Peyer's patch (tissue), 4 donors: Measurements from ENCODE around the gene RENBP. TPM values are rescaled to one million over a fixed set of nuclear protein-coding genes. Genes with fewer than 3 reads are reported as not detected.

Experiments
- DNase-seq, 3 donors: peaks; one replicate each; pipeline ENCODE4 v3.0.0-alpha.2; 2017 to 2019
- H3K27ac ChIP-seq, 4 donors: fragments of 200-600 bp; sonication (generic); one replicate each; pipeline ENCODE4 v1.5.1; 2016 to 2019
- H3K27me3 ChIP-seq, 2 donors: fragments of 200-600 bp; sonication (generic); one replicate each; pipeline ENCODE4 v1.5.1; 2019
- H3K36me3 ChIP-seq, 3 donors: fragments of 200-600 bp; sonication (generic); one replicate each; pipeline ENCODE4 v1.5.1; 2016 to 2019
- H3K4me1 ChIP-seq, 4 donors: fragments of 200-600 bp; sonication (generic); one replicate each; pipeline ENCODE4 v1.5.1; 2016 to 2019
- H3K4me3 ChIP-seq, 4 donors: fragments of 200-600 bp; sonication (generic); 1 replicate in 3 of 4; 2 replicates in 1 of 4; pipeline ENCODE4 v1.5.1; 2016 to 2019; ENCODE audit warnings: mild to moderate bottlenecking in 1 of 4
- H3K9me3 ChIP-seq, 4 donors: fragments of 200-600 bp; sonication (generic); one replicate each; pipeline ENCODE4 v1.5.1; 2016 to 2019; ENCODE audit warnings: mild to moderate bottlenecking in 1 of 4
- POLR2A ChIP-seq, 2 donors: fragments of 450-650 bp; IDR thresholded peaks; one replicate each; pipeline ENCODE4 v1.5.1; 2017; ENCODE audit warnings: antibody characterized with exemption in 2 of 2, mild to moderate bottlenecking in 2 of 2, moderate library complexity in 2 of 2
- total RNA-seq, 4 donors: library from RNA; depleted of rRNA; stranded (reverse); fragments of >200 nt; gene quantifications; one replicate each; pipeline ENCODE4 v1.1.0, GENCODE V29; 2016
- TF ChIP-seq, protein P1 (sequence below), 6 experiments: fragments of 450-650 bp in 4 of 6; fragments of 200-600 bp in 2 of 6; sonication (generic) in 1 of 6; IDR thresholded peaks; one replicate each; pipeline ENCODE4 v1.5.1; 2017 to 2019; ENCODE audit warnings: antibody characterized with exemption in 6 of 6, mild to moderate bottlenecking in 3 of 6, moderate library complexity in 1 of 6

The RENBP gene
- total RNA-seq, 4 donors from 2014 or later, result 4.9 to 13.3 (median 9.4) TPM

DNA sequence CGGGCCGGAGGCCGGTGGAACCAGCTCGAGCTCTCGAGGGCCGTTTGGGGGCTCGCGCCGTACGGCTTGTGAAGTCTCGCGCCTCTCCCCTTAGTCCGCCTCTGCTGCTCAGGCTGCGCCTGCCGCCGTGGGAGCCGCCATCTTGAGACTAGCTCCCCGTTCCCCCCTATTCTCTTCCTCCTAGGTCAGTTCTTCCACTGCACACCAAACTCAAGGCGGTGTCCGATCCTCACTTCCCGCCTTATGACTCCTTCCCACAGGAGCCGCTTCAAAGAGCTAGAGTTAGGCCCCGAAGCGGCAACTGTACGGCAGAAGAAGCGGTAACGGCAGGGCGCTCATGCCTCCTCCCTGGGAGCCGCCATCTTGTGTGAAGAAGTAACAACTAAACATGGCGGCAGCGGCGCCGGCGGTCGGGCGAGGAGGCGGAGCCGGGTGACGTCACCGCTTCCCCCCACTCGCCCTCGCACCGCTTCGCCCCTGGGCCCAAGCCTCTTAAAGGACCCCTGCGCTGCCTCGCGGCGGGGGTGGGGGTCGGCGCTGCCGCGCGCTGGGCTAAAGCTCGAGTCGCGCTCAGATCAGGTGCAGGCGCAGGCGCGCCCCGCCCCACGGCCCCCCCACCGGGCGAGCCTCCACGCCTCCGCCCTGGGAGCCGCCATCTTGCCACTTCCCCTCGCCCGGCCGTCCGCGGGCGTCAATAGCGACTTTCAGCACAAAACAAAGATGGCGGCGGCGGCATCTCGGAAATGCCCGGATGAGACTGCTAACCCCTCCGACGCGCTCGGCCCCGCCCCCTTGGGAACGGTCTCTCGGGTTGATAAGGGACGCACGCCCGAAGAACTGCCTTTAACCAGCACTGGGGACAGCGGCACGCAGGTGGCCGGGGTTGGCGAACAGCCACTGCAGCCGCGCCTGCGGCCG lies 27.3 kb upstream of the RENBP start, which contains the start of gene HCFC1:
Gene HCFC1, minus strand, starts transcription at position 369 of the 918 bp plus-strand sequence. CDS start 978 bp downstream, outside the sequence.
- peaks cover 0 to 47% (median 9%) of the 10 kb centered on the region in 4 donors for H3K4me1 ChIP-seq
- DNase-seq, result peak; percentile 88 to 97 (median 95)
- H3K27me3 ChIP-seq, result no peaks in the 10 kb centered on the region
- H3K9me3 ChIP-seq, result no peaks in the 10 kb centered on the region
- TF ChIP-seq, protein P1, sequence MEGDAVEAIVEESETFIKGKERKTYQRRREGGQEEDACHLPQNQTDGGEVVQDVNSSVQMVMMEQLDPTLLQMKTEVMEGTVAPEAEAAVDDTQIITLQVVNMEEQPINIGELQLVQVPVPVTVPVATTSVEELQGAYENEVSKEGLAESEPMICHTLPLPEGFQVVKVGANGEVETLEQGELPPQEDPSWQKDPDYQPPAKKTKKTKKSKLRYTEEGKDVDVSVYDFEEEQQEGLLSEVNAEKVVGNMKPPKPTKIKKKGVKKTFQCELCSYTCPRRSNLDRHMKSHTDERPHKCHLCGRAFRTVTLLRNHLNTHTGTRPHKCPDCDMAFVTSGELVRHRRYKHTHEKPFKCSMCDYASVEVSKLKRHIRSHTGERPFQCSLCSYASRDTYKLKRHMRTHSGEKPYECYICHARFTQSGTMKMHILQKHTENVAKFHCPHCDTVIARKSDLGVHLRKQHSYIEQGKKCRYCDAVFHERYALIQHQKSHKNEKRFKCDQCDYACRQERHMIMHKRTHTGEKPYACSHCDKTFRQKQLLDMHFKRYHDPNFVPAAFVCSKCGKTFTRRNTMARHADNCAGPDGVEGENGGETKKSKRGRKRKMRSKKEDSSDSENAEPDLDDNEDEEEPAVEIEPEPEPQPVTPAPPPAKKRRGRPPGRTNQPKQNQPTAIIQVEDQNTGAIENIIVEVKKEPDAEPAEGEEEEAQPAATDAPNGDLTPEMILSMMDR (IDR thresholded peaks at IDR 0.05), result no peak
- peak in 1 of 2 donors; percentile 15 for TF ChIP-seq POLR2A (IDR thresholded peaks at IDR 0.05)
- H3K27ac ChIP-seq, result peak within 1 kb of the TSS; percentile 99 to 100 (median 99)
- peak within 1 kb of the TSS; percentile 70 to 85 (median 79) for H3K4me3 ChIP-seq
- H3K36me3 ChIP-seq, result no peaks in the 10 kb centered on the region

DNA sequence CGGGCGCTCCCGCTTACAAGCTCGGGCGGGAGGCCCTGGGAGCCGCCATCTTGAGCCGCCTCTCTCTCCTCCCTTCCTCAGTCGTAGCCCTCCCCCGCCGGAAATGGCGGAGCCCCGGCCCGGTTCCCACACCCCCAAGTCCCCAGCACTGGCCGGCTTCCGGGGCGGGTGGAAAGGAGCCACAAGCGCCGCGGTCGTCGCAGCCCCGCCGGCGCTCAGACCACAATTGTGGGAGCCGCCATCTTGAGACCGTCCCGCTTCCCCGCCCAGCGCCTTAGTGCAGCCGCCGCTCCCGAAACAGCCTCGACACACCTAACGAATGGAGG lies 26.6 kb upstream of the RENBP start:
- no peaks in the 10 kb centered on the region for H3K9me3 ChIP-seq
- TF ChIP-seq, protein P1 (IDR thresholded peaks at IDR 0.05), result no peak
- peak; percentile 27 to 71 for TF ChIP-seq POLR2A (IDR thresholded peaks at IDR 0.05)
- H3K36me3 ChIP-seq, result no peaks in the 10 kb centered on the region
- peak overlapping the region; percentile 99 to 100 (median 99) for H3K27ac ChIP-seq
- peaks cover 0 to 53% (median 12%) of the 10 kb centered on the region in 4 donors for H3K4me1 ChIP-seq
- H3K4me3 ChIP-seq, result peak overlapping the region; percentile 70 to 85 (median 79)
- peak; percentile 86 to 96 (median 91) for DNase-seq
- H3K27me3 ChIP-seq, result no peaks in the 10 kb centered on the region

DNA sequence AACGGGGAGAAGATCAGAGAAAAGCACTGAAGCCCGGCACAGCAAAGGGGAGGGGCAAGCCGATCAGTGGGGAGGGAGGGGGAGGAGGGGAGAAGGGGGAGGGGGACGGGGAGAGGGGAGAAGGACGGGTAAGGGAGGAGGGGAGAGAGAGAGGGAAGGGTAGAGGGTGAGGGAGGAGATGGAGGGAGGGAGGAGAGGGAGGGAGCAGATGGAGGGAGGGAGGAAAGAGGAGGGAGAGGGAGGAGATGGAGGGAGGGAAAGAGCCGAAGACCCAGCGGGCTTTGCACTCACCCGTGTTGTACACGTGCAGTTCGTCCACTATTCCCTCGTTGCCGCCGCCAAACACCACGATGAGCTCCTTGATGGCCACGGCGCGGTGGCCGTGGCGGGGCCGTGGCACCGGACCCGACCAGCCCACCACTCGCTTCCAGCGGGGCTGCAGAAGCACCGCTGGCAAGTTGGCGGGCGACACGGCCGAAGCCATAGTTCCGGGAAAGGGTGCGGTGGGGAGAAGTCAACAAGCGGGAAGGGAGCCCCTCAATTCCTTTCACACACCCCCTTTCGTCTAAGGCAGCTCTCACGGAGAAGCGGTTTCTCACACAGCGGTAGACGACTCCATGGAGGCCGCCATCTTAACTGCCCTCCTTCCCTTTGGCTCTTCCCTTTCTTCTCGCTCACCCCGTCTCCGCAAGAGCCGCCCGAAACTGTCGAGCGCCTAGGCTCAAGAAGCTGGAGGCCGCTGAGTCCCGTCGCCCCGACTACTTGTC lies 26.1 kb upstream of the RENBP start:
- no peak for DNase-seq
- TF ChIP-seq POLR2A (IDR thresholded peaks at IDR 0.05), result no peak
- TF ChIP-seq, protein P1 (IDR thresholded peaks at IDR 0.05), result no peak
- H3K36me3 ChIP-seq, result no peaks in the 10 kb centered on the region

DNA sequence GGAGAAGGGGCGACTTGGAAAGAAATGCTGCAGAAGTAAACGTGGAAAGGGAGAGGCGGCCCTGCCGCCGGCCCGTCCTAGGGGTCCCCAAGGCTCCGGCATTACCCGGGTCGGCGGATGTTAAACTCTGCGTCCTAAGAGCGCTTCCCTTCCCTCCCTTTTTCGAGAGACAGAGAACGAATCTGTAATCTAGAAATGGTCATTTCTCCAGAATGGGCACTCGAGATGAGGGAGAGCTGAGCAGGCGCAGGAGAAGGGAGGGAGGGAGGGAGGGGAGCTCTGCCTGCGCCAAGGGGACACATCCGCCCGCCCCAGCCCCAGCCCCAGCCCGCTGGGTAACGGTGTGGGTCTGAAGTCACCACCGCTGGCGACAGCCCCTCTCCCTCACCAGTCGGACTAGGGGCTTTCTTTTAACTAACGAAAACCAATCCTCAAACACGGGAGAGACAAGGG lies 25.5 kb upstream of the RENBP start:
- Histone ChIP-seq H3K4me3 (peak overlapping the region; percentile 70 to 85 (median 79)), H3K36me3 (no peaks in the 10 kb centered on the region), H3K27ac (peak overlapping the region; percentile 99 to 100 (median 99)), H3K27me3 (no peaks in the 10 kb centered on the region), H3K9me3 (no peaks in the 10 kb centered on the region), H3K4me1 (peaks cover 0 to 57% (median 15%) of the 10 kb centered on the region in 4 donors)
- peak in 1 of 3 donors; percentile 66 for DNase-seq
- no peak for TF ChIP-seq POLR2A (IDR thresholded peaks at IDR 0.05)
- TF ChIP-seq, protein P1 (IDR thresholded peaks at IDR 0.05), result no peak

More for the DNA sequence above, 26.1 kb upstream of the RENBP start:
- peaks cover 0 to 58% (median 15%) of the 10 kb centered on the region in 4 donors for H3K4me1 ChIP-seq
- H3K27ac ChIP-seq, result peak overlapping the region; percentile 99 to 100 (median 99)
- peak overlapping the region; percentile 70 to 85 (median 79) for H3K4me3 ChIP-seq
- no peaks in the 10 kb centered on the region for H3K27me3 ChIP-seq
- no peaks in the 10 kb centered on the region for H3K9me3 ChIP-seq

DNA sequence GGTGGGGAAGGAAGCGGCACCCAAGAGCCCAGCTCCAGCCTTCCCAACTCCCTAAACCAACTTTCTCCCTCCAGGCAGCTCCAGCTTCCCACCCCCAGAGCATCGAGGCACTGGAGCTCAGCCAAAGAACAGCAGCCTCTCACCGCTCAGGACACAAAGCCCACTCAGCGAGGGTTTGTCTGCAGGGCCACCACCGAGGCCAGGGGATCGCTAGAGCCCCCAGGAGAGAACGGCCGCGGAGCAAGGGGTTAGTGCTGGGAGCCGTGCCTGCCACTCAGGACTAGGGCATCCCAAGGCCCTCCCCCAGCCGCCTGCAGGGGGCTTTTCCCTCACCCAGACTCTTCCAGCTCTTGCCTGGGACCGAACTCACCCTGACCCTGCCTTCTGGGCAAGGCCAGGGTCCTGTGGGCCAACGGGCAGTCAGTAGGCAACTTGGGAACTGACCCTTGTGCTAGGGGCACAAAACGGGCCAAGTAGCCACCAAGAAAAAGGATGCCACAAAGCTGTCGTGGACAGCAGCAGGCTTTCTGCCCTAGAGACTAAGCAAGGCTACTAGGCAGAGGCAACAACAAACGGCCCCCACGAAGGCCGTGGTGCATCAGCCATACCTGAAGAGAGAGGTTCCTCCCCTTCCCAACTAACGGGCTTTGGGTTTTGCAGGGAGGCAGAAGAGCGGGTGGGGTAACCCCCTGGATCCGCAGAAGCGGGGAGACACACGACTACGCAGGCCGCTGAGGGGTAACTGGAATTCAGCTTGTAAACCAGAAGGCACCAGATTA lies 24.9 kb upstream of the RENBP start:
- Histone ChIP-seq H3K27ac (peak overlapping the region; percentile 99 to 100 (median 99)), H3K36me3 (no peaks in the 10 kb centered on the region), H3K27me3 (no peaks in the 10 kb centered on the region), H3K4me3 (peak overlapping the region; percentile 70 to 85 (median 79)), H3K4me1 (peaks cover 0 to 51% (median 15%) of the 10 kb centered on the region in 4 donors), H3K9me3 (no peaks in the 10 kb centered on the region)
- TF ChIP-seq, protein P1 (IDR thresholded peaks at IDR 0.05), result no peak
- TF ChIP-seq POLR2A (IDR thresholded peaks at IDR 0.05), result no peak
- DNase-seq, result peak in 1 of 3 donors; percentile 49
